Hepatocyte (in vitro differentiated cells): ENCODE measurements around the gene EPHA8. TPM values are rescaled to one million over a fixed set of nuclear protein-coding genes. Genes with fewer than 3 reads are reported as not detected.

Experiments used
- DNase-seq: peaks from one replicate; pipeline ENCODE4 v3.0.0-alpha.2; 2016; ENCODE audit warnings: low spot score
- H2AFZ ChIP-seq: fragments of 200-600 bp; sonication (generic); 2 replicates; pipeline ENCODE4 v1.6.0; 2016; ENCODE audit warnings: antibody characterized with exemption, mild to moderate bottlenecking
- H3K27ac ChIP-seq: fragments of 200-600 bp; sonication (generic); 2 replicates; pipeline ENCODE4 v1.5.1; 2016; ENCODE audit warnings: mild to moderate bottlenecking
- H3K27me3 ChIP-seq: fragments of 200-600 bp; sonication (generic); 2 replicates; pipeline ENCODE4 v1.6.1; 2016
- H3K36me3 ChIP-seq: fragments of 200-600 bp; sonication (generic); replicated peaks from 2 replicates; pipeline ENCODE4 v1.5.1; 2016; ENCODE audit warnings: low read depth; ENCODE audit not compliant: insufficient read depth
- H3K4me1 ChIP-seq: fragments of 200-600 bp; sonication (generic); 2 replicates; pipeline ENCODE4 v1.5.1; 2016; ENCODE audit warnings: mild to moderate bottlenecking, moderate library complexity; ENCODE audit not compliant: insufficient read depth
- H3K4me2 ChIP-seq: fragments of 200-600 bp; sonication (generic); 2 replicates; pipeline ENCODE4 v1.6.0; 2016
- H3K4me3 ChIP-seq: fragments of 200-600 bp; sonication (generic); 2 replicates; pipeline ENCODE4 v1.5.1; 2016; ENCODE audit warnings: mild to moderate bottlenecking
- H3K79me2 ChIP-seq: fragments of 200-600 bp; sonication (generic); 2 replicates; pipeline ENCODE4 v1.6.0; 2017; ENCODE audit warnings: mild to moderate bottlenecking
- H3K9me2 ChIP-seq: fragments of 200-600 bp; sonication (generic); replicated peaks from 2 replicates; pipeline ENCODE4 v1.6.0; 2017; ENCODE audit warnings: mild to moderate bottlenecking; ENCODE audit not compliant: insufficient read depth
- H3K9me3 ChIP-seq: fragments of 200-600 bp; sonication (generic); 2 replicates; pipeline ENCODE4 v1.5.1; 2016; ENCODE audit warnings: low read depth, mild to moderate bottlenecking
- H4K20me1 ChIP-seq: fragments of 200-600 bp; sonication (generic); 2 replicates; pipeline ENCODE4 v1.6.0; 2016; ENCODE audit warnings: mild to moderate bottlenecking; ENCODE audit not compliant: insufficient read depth, poor library complexity, severe bottlenecking
- EZH2 ChIP-seq: fragments of 200-600 bp; sonication (generic); IDR thresholded peaks from 2 replicates; pipeline ENCODE4 v1.6.1; 2016; ENCODE audit warnings: antibody characterized with exemption, mild to moderate bottlenecking, borderline replicate concordance
- EZH2phosphoT487 ChIP-seq: fragments of 200-600 bp; sonication (generic); IDR thresholded peaks from one replicate; pipeline ENCODE4 v1.6.1; 2018; ENCODE audit warnings: antibody characterized with exemption, mild to moderate bottlenecking, low read depth, moderate library complexity; ENCODE audit not compliant: unreplicated experiment, severe bottlenecking
- WGBS: methylation state at CpG from one replicate; pipeline ENCODE4 v1.1.6; 2016; ENCODE audit warnings: low lambda C conversion rate; ENCODE audit errors: missing lambda C conversion rate; 5-methylcytosine and 5-hydroxymethylcytosine counted together
- polyA plus RNA-seq: library from polyadenylated mRNA; unstranded; fragments of >200 nt; fragmentation: Nextera tagmentation; extraction: Ambion mirVana; gene quantifications from 2 replicates; pipeline ENCODE4 v1.2.1, GENCODE V29; 2016
- total RNA-seq: library from RNA; depleted of rRNA; stranded (reverse); fragments of >200 nt; gene quantifications from 2 replicates; pipeline ENCODE4 v1.2.3, GENCODE V29; 2014
- TF ChIP-seq, protein P1 (sequence below): fragments of 200-600 bp; sonication (generic); IDR thresholded peaks from 2 replicates; pipeline ENCODE4 v1.5.1; 2016; ENCODE audit warnings: antibody characterized with exemption, mild to moderate bottlenecking; ENCODE audit not compliant: poor library complexity

The EPHA8 gene
- total and polyA plus RNA-seq, 2 experiments from 2014 or later, result not detected

DNA sequence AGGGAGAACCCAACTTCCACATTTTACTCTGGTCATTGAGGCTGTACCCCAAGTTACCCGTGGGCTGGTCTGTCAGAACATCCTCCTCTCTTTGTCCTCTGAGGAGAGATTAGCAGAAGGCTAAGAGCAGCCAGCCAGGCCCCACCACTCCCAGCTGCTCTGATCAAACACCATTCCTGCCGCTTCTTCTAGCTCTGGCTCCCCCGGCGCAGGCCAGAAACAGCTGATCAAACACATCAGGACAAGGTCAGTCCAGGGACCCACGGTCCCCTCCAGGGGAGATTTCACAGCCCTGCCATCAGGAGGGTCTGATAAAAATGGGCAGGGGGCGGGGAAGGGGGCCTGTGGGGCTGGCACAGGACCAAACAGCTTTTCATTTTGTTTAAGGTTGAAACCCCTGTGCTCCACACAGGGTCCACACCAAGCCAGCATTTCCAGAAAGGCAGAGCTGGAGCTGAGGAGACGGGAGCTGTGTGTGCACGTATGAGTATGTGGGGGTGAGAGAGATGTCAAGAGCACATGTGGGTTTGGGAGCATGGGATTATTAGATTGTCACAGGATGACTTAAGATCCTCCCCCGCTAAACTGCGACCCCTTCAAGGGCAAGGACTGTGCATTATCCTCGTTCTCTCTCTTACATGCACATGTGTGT is 29.9 kb upstream of the EPHA8 start:
- TF ChIP-seq EZH2 (no peak), EZH2phosphoT487 (no peak)
- TF ChIP-seq, protein P1, sequence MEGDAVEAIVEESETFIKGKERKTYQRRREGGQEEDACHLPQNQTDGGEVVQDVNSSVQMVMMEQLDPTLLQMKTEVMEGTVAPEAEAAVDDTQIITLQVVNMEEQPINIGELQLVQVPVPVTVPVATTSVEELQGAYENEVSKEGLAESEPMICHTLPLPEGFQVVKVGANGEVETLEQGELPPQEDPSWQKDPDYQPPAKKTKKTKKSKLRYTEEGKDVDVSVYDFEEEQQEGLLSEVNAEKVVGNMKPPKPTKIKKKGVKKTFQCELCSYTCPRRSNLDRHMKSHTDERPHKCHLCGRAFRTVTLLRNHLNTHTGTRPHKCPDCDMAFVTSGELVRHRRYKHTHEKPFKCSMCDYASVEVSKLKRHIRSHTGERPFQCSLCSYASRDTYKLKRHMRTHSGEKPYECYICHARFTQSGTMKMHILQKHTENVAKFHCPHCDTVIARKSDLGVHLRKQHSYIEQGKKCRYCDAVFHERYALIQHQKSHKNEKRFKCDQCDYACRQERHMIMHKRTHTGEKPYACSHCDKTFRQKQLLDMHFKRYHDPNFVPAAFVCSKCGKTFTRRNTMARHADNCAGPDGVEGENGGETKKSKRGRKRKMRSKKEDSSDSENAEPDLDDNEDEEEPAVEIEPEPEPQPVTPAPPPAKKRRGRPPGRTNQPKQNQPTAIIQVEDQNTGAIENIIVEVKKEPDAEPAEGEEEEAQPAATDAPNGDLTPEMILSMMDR, result no peak
- no peak overlapping the region for H2AFZ ChIP-seq
- no peak overlapping the region for H3K4me3 ChIP-seq
- 80% methylated on average over 11 of the region's 11 CpGs for WGBS
- H3K4me1 ChIP-seq, result no peaks in the 10 kb centered on the region
- H3K27ac ChIP-seq, result no peak overlapping the region
- H3K36me3 ChIP-seq, result no peaks in the 10 kb centered on the region
- no peaks in the 10 kb centered on the region for H4K20me1 ChIP-seq
- H3K9me2 ChIP-seq, result no peaks in the 10 kb centered on the region
- H3K27me3 ChIP-seq, result no peaks in the 10 kb centered on the region
- no peaks in the 10 kb centered on the region for H3K9me3 ChIP-seq
- no peaks in the 10 kb centered on the region for H3K79me2 ChIP-seq
- no peak overlapping the region for H3K4me2 ChIP-seq
- no peak for DNase-seq

DNA sequence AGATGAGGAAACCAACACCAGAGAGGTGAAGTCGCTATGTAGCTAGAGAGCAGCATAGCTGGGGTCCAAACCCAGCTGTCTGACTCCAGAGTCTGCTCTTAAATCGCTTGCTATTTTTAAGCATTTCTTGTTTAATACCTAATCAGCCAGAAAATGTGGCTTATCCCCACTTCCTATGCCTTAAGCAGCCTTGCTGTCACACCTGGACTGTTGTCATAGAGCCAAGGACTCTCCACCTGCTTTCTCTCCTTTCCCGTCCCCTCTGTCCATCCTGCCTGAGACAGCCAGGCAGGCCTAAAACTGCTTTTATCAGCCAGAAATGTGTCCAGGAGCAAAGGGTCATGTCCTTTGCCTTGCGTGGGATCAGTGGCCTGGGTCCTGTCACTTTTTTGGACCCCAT is 28.3 kb upstream of the EPHA8 start:
- Histone ChIP-seq H2AFZ (no peak overlapping the region), H3K9me3 (no peaks in the 10 kb centered on the region), H3K79me2 (no peaks in the 10 kb centered on the region), H3K36me3 (no peaks in the 10 kb centered on the region), H3K27ac (no peak overlapping the region), H3K27me3 (no peaks in the 10 kb centered on the region), H4K20me1 (no peaks in the 10 kb centered on the region), H3K4me3 (no peak overlapping the region), H3K4me2 (no peak overlapping the region), H3K4me1 (no peaks in the 10 kb centered on the region), H3K9me2 (no peaks in the 10 kb centered on the region)
- TF ChIP-seq EZH2phosphoT487 (no peak), EZH2 (no peak)
- TF ChIP-seq, protein P1, result no peak
- 94% methylated on average over 4 of the region's 4 CpGs for WGBS
- no peak for DNase-seq

DNA sequence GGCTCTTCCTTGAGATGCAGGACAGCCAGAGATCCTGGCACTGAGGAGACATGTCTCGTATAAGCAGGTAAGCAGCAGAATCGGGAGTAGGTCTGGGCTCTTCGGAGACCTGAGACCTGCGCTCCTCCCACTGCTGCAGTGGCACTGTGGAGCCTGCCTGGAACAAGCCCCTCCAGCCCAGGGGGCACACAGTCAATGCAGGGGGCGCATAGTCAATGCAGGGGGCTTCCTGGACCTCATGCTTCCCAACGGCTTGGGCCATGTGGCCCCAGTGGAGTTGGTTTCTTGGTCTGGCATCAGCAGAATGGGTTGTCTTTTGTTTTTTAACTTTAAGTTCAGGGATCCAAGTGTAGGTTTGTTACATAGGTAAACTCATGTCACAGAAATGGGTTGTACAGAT is 27.9 kb upstream of the EPHA8 start:
- no peak overlapping the region for H3K27ac ChIP-seq
- TF ChIP-seq EZH2phosphoT487, result no peak
- no peak for TF ChIP-seq EZH2
- TF ChIP-seq, protein P1, result no peak
- H3K9me3 ChIP-seq, result no peaks in the 10 kb centered on the region
- H3K4me2 ChIP-seq, result no peak overlapping the region
- H3K27me3 ChIP-seq, result no peaks in the 10 kb centered on the region
- no peak overlapping the region for H3K4me3 ChIP-seq
- 91% methylated on average over 6 of the region's 6 CpGs for WGBS
- H3K79me2 ChIP-seq, result no peaks in the 10 kb centered on the region
- DNase-seq, result no peak
- H4K20me1 ChIP-seq, result no peaks in the 10 kb centered on the region
- H3K9me2 ChIP-seq, result no peaks in the 10 kb centered on the region
- H3K4me1 ChIP-seq, result no peaks in the 10 kb centered on the region
- H2AFZ ChIP-seq, result no peak overlapping the region
- no peaks in the 10 kb centered on the region for H3K36me3 ChIP-seq

- Histone ChIP-seq H3K4me3 (no peak overlapping the region), H3K4me1 (no peaks in the 10 kb centered on the region), H3K27ac (no peak overlapping the region), H3K9me2 (no peaks in the 10 kb centered on the region), H3K4me2 (no peak overlapping the region), H2AFZ (no peak overlapping the region), H3K9me3 (no peaks in the 10 kb centered on the region), H3K36me3 (no peaks in the 10 kb centered on the region), H4K20me1 (no peaks in the 10 kb centered on the region), H3K79me2 (no peaks in the 10 kb centered on the region), H3K27me3 (no peaks in the 10 kb centered on the region)
- TF ChIP-seq EZH2phosphoT487 (no peak), EZH2 (no peak)
- TF ChIP-seq, protein P1, result no peak
- WGBS, result 88% methylated on average over 7 of the region's 7 CpGs
- no peak for DNase-seq
These were observed 26.8 kb upstream of the EPHA8 start for GRCh38 chr1:22536506-22536905.
